Measurements from ENCODE around the gene CPEB1. TPM values are rescaled to one million over a fixed set of nuclear protein-coding genes. Genes with fewer than 3 reads are reported as not detected.
A peak's percentile ranks its signal among the peaks of the same experiment; 100 is the strongest.

The CPEB1 gene
- total and polyA plus RNA-seq, 2 of the 13 experiments (the other 11 are each of a cell fraction or from before 2014, with no cell fraction given): 0.03 to 0.07 TPM

GRCh38 chr15:82540055-82540983, 106.8 kb downstream of the CPEB1 start, which contains the start of gene RPS17 (continued):
- TF ChIP-seq ZNF34 (CRISPR knock-in tag; IDR thresholded peaks at IDR 0.05; ENCODE audit: borderline replicate concordance) (peak; percentile 85; the same call in 1 of the 2 replicates), ZNF441 (CRISPR knock-in tag; IDR thresholded peaks at IDR 0.05; ENCODE audit: borderline replicate concordance) (peak; percentile 85; the same call in 1 of the 2 replicates), HES4 (CRISPR knock-in tag; IDR thresholded peaks at IDR 0.05; ENCODE audit: borderline replicate concordance) (no peak), ZNF607 (CRISPR knock-in tag; IDR thresholded peaks at IDR 0.05; ENCODE audit: borderline replicate concordance) (peak; percentile 26; the same call in 1 of the 2 replicates), SNAPC5 (CRISPR knock-in tag; IDR thresholded peaks at IDR 0.05; ENCODE audit: borderline replicate concordance) (0 out of 2 replicates have a peak, but pooled peaks have one; percentile 78), RFX5 (IDR thresholded peaks at IDR 0.05; ENCODE audit: low read depth, low read length) (peak; percentile 29; the same call in 1 of the 2 replicates), ZNF367 (CRISPR knock-in tag; IDR thresholded peaks at IDR 0.05; ENCODE audit: borderline replicate concordance) (no peak; the same call in 1 of the 2 replicates), ZBTB44 (CRISPR knock-in tag; IDR thresholded peaks at IDR 0.05) (0 out of 2 replicates have a peak, but pooled peaks have one; percentile 32), ZBTB46 (CRISPR knock-in tag; IDR thresholded peaks at IDR 0.05; ENCODE audit: borderline replicate concordance) (no peak), BATF2 (CRISPR knock-in tag; IDR thresholded peaks at IDR 0.05) (peak; percentile 86), ZBTB43 (CRISPR knock-in tag; conservative IDR thresholded peaks at IDR 0.05) (peak; percentile 80), HBP1 (CRISPR knock-in tag; IDR thresholded peaks at IDR 0.05; ENCODE audit: low read depth) (peak; percentile 79), ZNF33A (CRISPR knock-in tag; IDR thresholded peaks at IDR 0.05; ENCODE audit: borderline replicate concordance) (0 out of 2 replicates have a peak, but pooled peaks have one; percentile 58), IRF9 (CRISPR knock-in tag; IDR thresholded peaks at IDR 0.05; ENCODE audit: borderline replicate concordance) (peak; percentile 73), ZNF230 (CRISPR knock-in tag; IDR thresholded peaks at IDR 0.05) (peak; percentile 30; the same call in 1 of the 2 replicates), KDM2A (CRISPR knock-in tag; IDR thresholded peaks at IDR 0.05; ENCODE audit: borderline replicate concordance, low read depth) (peak; percentile 86), DRAP1 (CRISPR knock-in tag; IDR thresholded peaks at IDR 0.05) (peak; percentile 95)

Data from HepG2 (cell line).